BJ (cell line): ENCODE results near the gene TNIK. TPM values are rescaled to one million over a fixed set of nuclear protein-coding genes. Genes with fewer than 3 reads are reported as not detected.
"Not testable (repeated sequence)": the region's sequence is repeated elsewhere in the genome, so short reads cannot be mapped to it uniquely, and the experiment has no call there.

Experiments used
- CTCF ChIA-PET: fragments of 350-600 bp; formaldehyde crosslinking; extraction: SDS; loops from one replicate; lab custom pipeline; 2021; ENCODE audit warnings: antibody characterized with exemption, inconsistent platforms; lab: Yijun Ruan, JAX
- POLR2A ChIA-PET: fragments of 300-600 bp; sonication (Branson Sonifier 250); formaldehyde crosslinking; extraction: SDS; loops from one replicate; lab custom pipeline; 2021; ENCODE audit warnings: antibody characterized with exemption; lab: Charles Lee
- DNase-seq: peaks from one replicate; pipeline ENCODE4 v3.0.0-alpha.2; 2011; ENCODE audit warnings: low read depth
- H3K27me3 ChIP-seq: 2 replicates; pipeline ENCODE4 v1.6.0; 2011; ENCODE audit warnings: low read length; ENCODE audit not compliant: control insufficient read depth, insufficient read depth
- H3K36me3 ChIP-seq: 2 replicates; pipeline ENCODE4 v1.5.1; 2011; ENCODE audit warnings: low read length; ENCODE audit not compliant: control insufficient read depth, insufficient read depth
- H3K4me3 ChIP-seq: 2 replicates; pipeline ENCODE4 v1.5.1; 2011; ENCODE audit warnings: low read depth, mild to moderate bottlenecking, control low read depth, low read length
- CTCF ChIP-seq: IDR thresholded peaks from 2 replicates; pipeline ENCODE4 v1.5.1; 2011; ENCODE audit warnings: low read depth, mild to moderate bottlenecking, control low read depth, inconsistent platforms, low read length, moderate library complexity; ENCODE audit not compliant: insufficient read depth
- polyA plus RNA-seq: library from polyadenylated mRNA; depleted of rRNA; stranded (reverse); fragments of >200 nt; gene quantifications from 2 replicates; pipeline ENCODE4 v1.2.3, GENCODE V29; 2011

The TNIK gene
- polyA plus RNA-seq, 1 experiment: 2.1 TPM

- POLR2A ChIA-PET: no interaction called here
- Histone ChIP-seq H3K27me3 (no peaks in the 10 kb centered on the region), H3K4me3 (no peak overlapping the region), H3K36me3 (no peaks in the 10 kb centered on the region)
- TF ChIP-seq CTCF: no peak
- DNase-seq: no peak
- CTCF ChIA-PET: interaction anchor here (1.9 kb wide), 1 partner anchor 12 kb away, joined by 4 read pairs; no protein-coding TSS in a partner anchor
Observed at GRCh38 chr3:171297207-171297606, 163.0 kb downstream of the TNIK start.

- Histone ChIP-seq H3K36me3 (no peaks in the 10 kb centered on the region), H3K4me3 (no peak overlapping the region), H3K27me3 (no peaks in the 10 kb centered on the region)
- no peak for TF ChIP-seq CTCF
- CTCF ChIA-PET: interaction anchor here (0.5 to 0.6 kb wide), 2 partner anchors 53 to 314 kb away, joined by 3 to 4 read pairs; no protein-coding TSS in a partner anchor
- no peak for DNase-seq
- POLR2A ChIA-PET: interaction anchor here (0.5 kb wide), 1 partner anchor 265 kb away, joined by 15 read pairs; no protein-coding TSS in a partner anchor
Observed at GRCh38 chr3:171295484-171296373, 164.5 kb downstream of the TNIK start.

- no peak for TF ChIP-seq CTCF
- CTCF ChIA-PET: interaction anchor here (0.9 kb wide), 1 partner anchor 8 kb away, joined by 3 read pairs; no protein-coding TSS in a partner anchor
- Histone ChIP-seq H3K27me3 (no peaks in the 10 kb centered on the region), H3K36me3 (no peaks in the 10 kb centered on the region), H3K4me3 (no peak overlapping the region)
- POLR2A ChIA-PET: no interaction called here
- no peak for DNase-seq
Observed at GRCh38 chr3:171293142-171293782, 166.9 kb downstream of the TNIK start.

GRCh38 chr3:171290680-171291079, 169.5 kb downstream of the TNIK start:
- Histone ChIP-seq H3K4me3 (no peak overlapping the region), H3K27me3 (no peaks in the 10 kb centered on the region), H3K36me3 (no peaks in the 10 kb centered on the region)
- ChIA-PET CTCF (no interaction called here), POLR2A (no interaction called here)
- no peak for DNase-seq
- no peak for TF ChIP-seq CTCF

GRCh38 chr3:171289291-171289690, 170.9 kb downstream of the TNIK start:
- TF ChIP-seq CTCF: no peak
- DNase-seq: no peak
- Histone ChIP-seq H3K27me3 (no peaks in the 10 kb centered on the region), H3K36me3 (no peaks in the 10 kb centered on the region), H3K4me3 (no peak overlapping the region)
- CTCF ChIA-PET: no interaction called here
- POLR2A ChIA-PET: no interaction called here

GRCh38 chr3:171287761-171288160, 172.4 kb downstream of the TNIK start:
- H3K4me3 ChIP-seq, H3K27me3 ChIP-seq, CTCF ChIA-PET, POLR2A ChIA-PET, H3K36me3 ChIP-seq, DNase-seq: not testable (repeated sequence)
